HG03565 (cell line): ENCODE results near the gene GAS7.
"Not testable (repeated sequence)": the region's sequence is repeated elsewhere in the genome, so short reads cannot be mapped to it uniquely, and the experiment has no call there.

ENCODE experiments used
- ATAC-seq: cut with Tn5 transposase; IDR thresholded peaks from one replicate; pipeline ENCODE4 v1.9.1; 2021; ENCODE audit warnings: mild to moderate bottlenecking, moderate library complexity; ENCODE audit not compliant: unreplicated experiment

Gene GAS7

GRCh38 chr17:10032118-10032852 is 166.1 kb downstream of the GAS7 start:
- no peak for ATAC-seq

GRCh38 chr17:10031606-10032005 is 166.8 kb downstream of the GAS7 start:
- ATAC-seq, result no peak

GRCh38 chr17:10031127-10031526 is 167.3 kb downstream of the GAS7 start:
- no peak for ATAC-seq

- no peak for ATAC-seq
Measured at GRCh38 chr17:10029129-10029528, 169.3 kb downstream of the GAS7 start.

- no peak for ATAC-seq
Measured at GRCh38 chr17:10025976-10026901, 172.2 kb downstream of the GAS7 start.

- ATAC-seq, result no peak
Measured at GRCh38 chr17:10025224-10025623, 173.2 kb downstream of the GAS7 start.

- no peak for ATAC-seq
Measured at GRCh38 chr17:10022416-10022815, 176.0 kb downstream of the GAS7 start.

GRCh38 chr17:10021272-10021984 is 177.0 kb downstream of the GAS7 start:
- ATAC-seq, result no peak

GRCh38 chr17:10019941-10020451 is 178.4 kb downstream of the GAS7 start:
- ATAC-seq, result no peak

- peak; percentile 43 for ATAC-seq
Measured at GRCh38 chr17:10018461-10018891, 179.9 kb downstream of the GAS7 start.

- not testable (repeated sequence) for ATAC-seq
Measured at GRCh38 chr17:10016958-10017570, 181.3 kb downstream of the GAS7 start.

GRCh38 chr17:10013365-10014112 is 184.9 kb downstream of the GAS7 start:
- ATAC-seq, result peak; percentile 75

- ATAC-seq, result no peak
Measured at GRCh38 chr17:10010752-10011151, 187.7 kb downstream of the GAS7 start.

GRCh38 chr17:10003705-10004104 is 194.7 kb downstream of the GAS7 start:
- ATAC-seq, result no peak

GRCh38 chr17:10002567-10003360 is 195.6 kb downstream of the GAS7 start:
- not testable (repeated sequence) for ATAC-seq

- ATAC-seq, result no peak
Measured at GRCh38 chr17:10001306-10001873, 197.0 kb downstream of the GAS7 start.

GRCh38 chr17:9999919-10000695 is 198.3 kb downstream of the GAS7 start:
- ATAC-seq, result peak; percentile 74

- ATAC-seq, result no peak
Measured at GRCh38 chr17:9998060-9998459, 200.3 kb downstream of the GAS7 start.
